Panc1 (cell line): ENCODE data around the gene TSHZ3. TPM values are rescaled to one million over a fixed set of nuclear protein-coding genes. Genes with fewer than 3 reads are reported as not detected.

ENCODE experiments used
- ATAC-seq: fragments of 200-7000 bp; cut with Tn5 transposase; 2 replicates; pipeline ENCODE4 v1.9.1; 2020; ENCODE audit warnings: mild to moderate bottlenecking, moderate library complexity
- BruUV-seq: library from RNA; stranded (reverse); fragments of 400-500 nt; replicated peaks from 2 replicates; lab custom pipeline; 2021; lab: Mats Ljungman, UMichigan
- CTCF ChIA-PET: fragments of 300-600 bp; sonication (Branson Sonifier 250); formaldehyde crosslinking; loops from one replicate; lab custom pipeline; 2022; ENCODE audit warnings: antibody characterized with exemption; lab: Charles Lee
- POLR2A ChIA-PET: fragments of 300-600 bp; sonication (Branson Sonifier 250); formaldehyde crosslinking; loops from one replicate; lab custom pipeline; 2022; ENCODE audit warnings: antibody characterized with exemption; lab: Charles Lee
- DNase-seq: peaks from one replicate; pipeline ENCODE4 v3.0.0-alpha.2; 2010; ENCODE audit warnings: low read depth, low spot score
- H3K27ac ChIP-seq: 2 replicates; pipeline ENCODE4 v1.5.1; 2011; ENCODE audit warnings: mild to moderate bottlenecking, low read length, inconsistent platforms
- H3K27me3 ChIP-seq: fragments of 200-500 bp; sonication (Bioruptor generic); 2 replicates; pipeline ENCODE4 v1.6.0; 2014; ENCODE audit warnings: low read length, inconsistent platforms; ENCODE audit not compliant: control insufficient read depth, insufficient read depth
- H3K36me3 ChIP-seq: fragments of 200-500 bp; sonication (Bioruptor generic); 2 replicates; pipeline ENCODE4 v1.5.1; 2014; ENCODE audit warnings: inconsistent platforms, mild to moderate bottlenecking, low read length, moderate library complexity; ENCODE audit not compliant: control insufficient read depth, insufficient read depth
- H3K4me1 ChIP-seq: 2 replicates; pipeline ENCODE4 v1.5.1; 2011; ENCODE audit warnings: inconsistent platforms, mild to moderate bottlenecking, low read length, moderate library complexity; ENCODE audit not compliant: control insufficient read depth, insufficient read depth
- H3K4me3 ChIP-seq, 2 experiments: 2 replicates each; pipeline ENCODE4 v1.5.1; 2011 to 2012; ENCODE audit warnings: low read depth in 2 of 2, low read length in 2 of 2, mild to moderate bottlenecking in 2 of 2, inconsistent platforms in 1 of 2, moderate library complexity in 1 of 2
- H3K9me3 ChIP-seq: fragments of 200-500 bp; sonication (Bioruptor generic); 2 replicates; pipeline ENCODE4 v1.5.1; 2014; ENCODE audit warnings: low read depth, mild to moderate bottlenecking, inconsistent platforms, low read length, moderate library complexity; ENCODE audit not compliant: control insufficient read depth, insufficient read depth
- POLR2AphosphoS5 ChIP-seq: IDR thresholded peaks from 2 replicates; pipeline ENCODE4 v1.6.1; 2012; ENCODE audit warnings: mild to moderate bottlenecking, low read depth, low read length, moderate library complexity
- SIN3A ChIP-seq: IDR thresholded peaks from 2 replicates; pipeline ENCODE4 v1.6.1; 2012; ENCODE audit warnings: low read depth, mild to moderate bottlenecking, low read length, moderate library complexity, borderline replicate concordance; ENCODE audit not compliant: insufficient read depth
- TCF7L2 ChIP-seq: IDR thresholded peaks from 2 replicates; pipeline ENCODE4 v1.6.1; 2011; ENCODE audit warnings: mild to moderate bottlenecking, low read depth, low read length, inconsistent platforms
- in situ Hi-C: cut with HindIII; loops from 2 replicates; pipeline ENCODE4 v1.10.0; 2016; ENCODE audit warnings: low sequenced_read_pairs, low pct_unique_long_range_greater_than_20kb
- intact Hi-C: fragments of 100-400 bp; cut with micrococcal nuclease; formaldehyde crosslinking; loops from one replicate; pipeline ENCODE4 v1.10.0; 2022; ENCODE audit not compliant: unreplicated experiment
- total RNA-seq: library from RNA; stranded (reverse); gene quantifications from one replicate; pipeline ENCODE4 v1.2.1, GENCODE V29; 2021; ENCODE audit not compliant: unreplicated experiment
- TF ChIP-seq, protein P1 (sequence below), 2 experiments: IDR thresholded peaks; 2 replicates each; pipeline ENCODE4 v1.6.1; 2011 to 2012; ENCODE audit warnings: low read depth in 2 of 2, control low read depth in 1 of 2, low read length in 1 of 2, mild to moderate bottlenecking in 1 of 2, moderate library complexity in 1 of 2; ENCODE audit not compliant: insufficient read depth in 1 of 2
- TF ChIP-seq, protein P2 (sequence below): fragments of 450-650 bp; IDR thresholded peaks from 2 replicates; pipeline ENCODE4 v1.5.1; 2017; ENCODE audit warnings: mild to moderate bottlenecking

TSHZ3 gene
- total RNA-seq, 1 experiment from 2014 or later = 7.8 TPM

DNA sequence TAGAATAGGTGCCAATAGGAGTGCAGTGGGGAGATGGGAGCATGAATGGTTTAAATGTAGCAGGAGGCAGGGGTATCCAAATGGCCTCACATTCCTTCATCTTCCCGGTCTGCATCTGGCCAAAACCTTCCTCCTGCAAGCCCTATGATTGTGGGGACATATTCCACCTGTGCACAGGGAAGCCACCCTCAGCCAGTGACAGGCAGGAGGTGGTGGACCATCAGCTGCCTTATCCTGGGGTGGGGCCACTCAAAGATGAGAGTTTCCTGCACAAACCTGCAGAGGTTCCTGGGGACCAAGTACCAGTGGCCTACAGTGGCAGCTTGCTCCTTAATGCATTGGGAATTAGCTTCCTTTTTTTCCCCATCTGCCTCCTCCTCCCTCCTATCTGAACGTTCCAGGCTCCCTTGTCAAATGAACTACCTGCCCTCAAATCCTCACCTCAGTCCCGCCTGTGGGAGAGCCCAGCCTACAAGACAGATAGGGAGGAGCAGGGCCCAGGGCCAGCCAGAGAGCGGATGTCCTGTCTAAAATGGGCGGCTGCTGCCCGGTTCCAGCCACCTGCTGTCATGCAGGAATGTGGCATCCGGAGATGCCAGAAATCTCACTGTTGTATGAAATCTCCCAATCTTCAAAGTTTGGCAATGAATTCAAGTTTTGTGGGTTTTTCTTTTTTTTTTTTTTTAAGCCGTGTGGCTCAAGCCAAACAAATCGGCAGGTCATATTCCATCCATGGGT lies 85.0 kb downstream of the TSHZ3 start:
- ChIA-PET POLR2A (interaction anchor here (0.6 kb wide), 1 partner anchor 284 kb away, joined by 8 read pairs; no protein-coding TSS in a partner anchor), CTCF (interaction anchor here (0.7 kb wide), 1 partner anchor 172 kb away, joined by 5 read pairs; no protein-coding TSS in a partner anchor)
- no peaks in the 10 kb centered on the region for H3K36me3 ChIP-seq
- TF ChIP-seq, protein P1, sequence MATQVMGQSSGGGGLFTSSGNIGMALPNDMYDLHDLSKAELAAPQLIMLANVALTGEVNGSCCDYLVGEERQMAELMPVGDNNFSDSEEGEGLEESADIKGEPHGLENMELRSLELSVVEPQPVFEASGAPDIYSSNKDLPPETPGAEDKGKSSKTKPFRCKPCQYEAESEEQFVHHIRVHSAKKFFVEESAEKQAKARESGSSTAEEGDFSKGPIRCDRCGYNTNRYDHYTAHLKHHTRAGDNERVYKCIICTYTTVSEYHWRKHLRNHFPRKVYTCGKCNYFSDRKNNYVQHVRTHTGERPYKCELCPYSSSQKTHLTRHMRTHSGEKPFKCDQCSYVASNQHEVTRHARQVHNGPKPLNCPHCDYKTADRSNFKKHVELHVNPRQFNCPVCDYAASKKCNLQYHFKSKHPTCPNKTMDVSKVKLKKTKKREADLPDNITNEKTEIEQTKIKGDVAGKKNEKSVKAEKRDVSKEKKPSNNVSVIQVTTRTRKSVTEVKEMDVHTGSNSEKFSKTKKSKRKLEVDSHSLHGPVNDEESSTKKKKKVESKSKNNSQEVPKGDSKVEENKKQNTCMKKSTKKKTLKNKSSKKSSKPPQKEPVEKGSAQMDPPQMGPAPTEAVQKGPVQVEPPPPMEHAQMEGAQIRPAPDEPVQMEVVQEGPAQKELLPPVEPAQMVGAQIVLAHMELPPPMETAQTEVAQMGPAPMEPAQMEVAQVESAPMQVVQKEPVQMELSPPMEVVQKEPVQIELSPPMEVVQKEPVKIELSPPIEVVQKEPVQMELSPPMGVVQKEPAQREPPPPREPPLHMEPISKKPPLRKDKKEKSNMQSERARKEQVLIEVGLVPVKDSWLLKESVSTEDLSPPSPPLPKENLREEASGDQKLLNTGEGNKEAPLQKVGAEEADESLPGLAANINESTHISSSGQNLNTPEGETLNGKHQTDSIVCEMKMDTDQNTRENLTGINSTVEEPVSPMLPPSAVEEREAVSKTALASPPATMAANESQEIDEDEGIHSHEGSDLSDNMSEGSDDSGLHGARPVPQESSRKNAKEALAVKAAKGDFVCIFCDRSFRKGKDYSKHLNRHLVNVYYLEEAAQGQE (IDR thresholded peaks at IDR 0.05; ENCODE audit: insufficient read depth in 1 of 2, low read depth in 2 of 2, low read length in 1 of 2) = no peak
- TF ChIP-seq, protein P2, sequence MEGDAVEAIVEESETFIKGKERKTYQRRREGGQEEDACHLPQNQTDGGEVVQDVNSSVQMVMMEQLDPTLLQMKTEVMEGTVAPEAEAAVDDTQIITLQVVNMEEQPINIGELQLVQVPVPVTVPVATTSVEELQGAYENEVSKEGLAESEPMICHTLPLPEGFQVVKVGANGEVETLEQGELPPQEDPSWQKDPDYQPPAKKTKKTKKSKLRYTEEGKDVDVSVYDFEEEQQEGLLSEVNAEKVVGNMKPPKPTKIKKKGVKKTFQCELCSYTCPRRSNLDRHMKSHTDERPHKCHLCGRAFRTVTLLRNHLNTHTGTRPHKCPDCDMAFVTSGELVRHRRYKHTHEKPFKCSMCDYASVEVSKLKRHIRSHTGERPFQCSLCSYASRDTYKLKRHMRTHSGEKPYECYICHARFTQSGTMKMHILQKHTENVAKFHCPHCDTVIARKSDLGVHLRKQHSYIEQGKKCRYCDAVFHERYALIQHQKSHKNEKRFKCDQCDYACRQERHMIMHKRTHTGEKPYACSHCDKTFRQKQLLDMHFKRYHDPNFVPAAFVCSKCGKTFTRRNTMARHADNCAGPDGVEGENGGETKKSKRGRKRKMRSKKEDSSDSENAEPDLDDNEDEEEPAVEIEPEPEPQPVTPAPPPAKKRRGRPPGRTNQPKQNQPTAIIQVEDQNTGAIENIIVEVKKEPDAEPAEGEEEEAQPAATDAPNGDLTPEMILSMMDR = no peak
- TF ChIP-seq TCF7L2 = no peak
- no peak for TF ChIP-seq SIN3A
- TF ChIP-seq POLR2AphosphoS5 = no peak
- no peak overlapping the region for H3K27ac ChIP-seq
- ATAC-seq (no peak), DNase-seq (no peak)
- no peaks in the 10 kb centered on the region for H3K27me3 ChIP-seq
- in situ Hi-C loops = no loop called here
- BruUV-seq = no TSS peak
- H3K9me3 ChIP-seq = no peaks in the 10 kb centered on the region
- no peaks in the 10 kb centered on the region for H3K4me1 ChIP-seq
- intact Hi-C loops = no loop called here
- no peak overlapping the region for H3K4me3 ChIP-seq

DNA sequence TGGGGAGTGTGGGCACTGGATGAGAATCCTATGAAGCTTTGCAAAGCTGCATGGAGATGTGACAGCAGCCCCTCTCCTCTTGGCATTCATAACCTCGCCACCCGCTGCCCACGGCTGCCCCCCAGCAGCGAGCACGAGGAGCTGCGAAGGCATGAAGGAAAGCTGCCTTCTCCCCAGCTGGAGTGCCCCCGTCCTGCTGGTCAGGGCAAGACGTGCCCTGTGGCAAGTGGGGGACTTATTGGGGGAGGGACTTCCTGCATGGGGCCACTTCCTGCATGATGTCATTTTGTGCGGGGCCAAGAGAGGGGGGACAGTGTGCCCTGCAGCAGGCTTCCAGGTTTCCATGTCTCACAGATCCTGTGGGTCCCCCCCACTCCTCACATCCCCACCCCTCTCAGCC lies 85.9 kb downstream of the TSHZ3 start:
- BruUV-seq = no TSS peak
- ChIA-PET CTCF (interaction anchor here (0.7 kb wide), 1 partner anchor 171 kb away, joined by 5 read pairs; no protein-coding TSS in a partner anchor), POLR2A (interaction anchor here (0.6 kb wide), 1 partner anchor 285 kb away, joined by 8 read pairs; no protein-coding TSS in a partner anchor)
- H3K4me3 ChIP-seq = no peak overlapping the region
- H3K27me3 ChIP-seq = no peaks in the 10 kb centered on the region
- TF ChIP-seq, protein P1 (IDR thresholded peaks at IDR 0.05; ENCODE audit: insufficient read depth in 1 of 2, low read depth in 2 of 2, low read length in 1 of 2) = no peak
- TF ChIP-seq POLR2AphosphoS5 = no peak
- no peak for TF ChIP-seq TCF7L2
- TF ChIP-seq, protein P2 = no peak
- TF ChIP-seq SIN3A = no peak
- no peaks in the 10 kb centered on the region for H3K36me3 ChIP-seq
- intact Hi-C loops (no loop called here), in situ Hi-C loops (no loop called here)
- no peaks in the 10 kb centered on the region for H3K4me1 ChIP-seq
- DNase-seq (no peak), ATAC-seq (no peak)
- no peak overlapping the region for H3K27ac ChIP-seq
- no peaks in the 10 kb centered on the region for H3K9me3 ChIP-seq
